ENCODE results near the gene FDX2. TPM values are rescaled to one million over a fixed set of nuclear protein-coding genes. Genes with fewer than 3 reads are reported as not detected.

The FDX2 gene
- total and polyA plus RNA-seq, 2 experiments from 2014 or later: 28.7 to 35.0 TPM

GRCh38 chr19:10365518-10365917, 49.7 kb upstream of the FDX2 start (continued):
- no peak for TF ChIP-seq EZH2phosphoT487 (IDR thresholded peaks at IDR 0.05; ENCODE audit: unreplicated experiment)
- TF ChIP-seq, protein P1, sequence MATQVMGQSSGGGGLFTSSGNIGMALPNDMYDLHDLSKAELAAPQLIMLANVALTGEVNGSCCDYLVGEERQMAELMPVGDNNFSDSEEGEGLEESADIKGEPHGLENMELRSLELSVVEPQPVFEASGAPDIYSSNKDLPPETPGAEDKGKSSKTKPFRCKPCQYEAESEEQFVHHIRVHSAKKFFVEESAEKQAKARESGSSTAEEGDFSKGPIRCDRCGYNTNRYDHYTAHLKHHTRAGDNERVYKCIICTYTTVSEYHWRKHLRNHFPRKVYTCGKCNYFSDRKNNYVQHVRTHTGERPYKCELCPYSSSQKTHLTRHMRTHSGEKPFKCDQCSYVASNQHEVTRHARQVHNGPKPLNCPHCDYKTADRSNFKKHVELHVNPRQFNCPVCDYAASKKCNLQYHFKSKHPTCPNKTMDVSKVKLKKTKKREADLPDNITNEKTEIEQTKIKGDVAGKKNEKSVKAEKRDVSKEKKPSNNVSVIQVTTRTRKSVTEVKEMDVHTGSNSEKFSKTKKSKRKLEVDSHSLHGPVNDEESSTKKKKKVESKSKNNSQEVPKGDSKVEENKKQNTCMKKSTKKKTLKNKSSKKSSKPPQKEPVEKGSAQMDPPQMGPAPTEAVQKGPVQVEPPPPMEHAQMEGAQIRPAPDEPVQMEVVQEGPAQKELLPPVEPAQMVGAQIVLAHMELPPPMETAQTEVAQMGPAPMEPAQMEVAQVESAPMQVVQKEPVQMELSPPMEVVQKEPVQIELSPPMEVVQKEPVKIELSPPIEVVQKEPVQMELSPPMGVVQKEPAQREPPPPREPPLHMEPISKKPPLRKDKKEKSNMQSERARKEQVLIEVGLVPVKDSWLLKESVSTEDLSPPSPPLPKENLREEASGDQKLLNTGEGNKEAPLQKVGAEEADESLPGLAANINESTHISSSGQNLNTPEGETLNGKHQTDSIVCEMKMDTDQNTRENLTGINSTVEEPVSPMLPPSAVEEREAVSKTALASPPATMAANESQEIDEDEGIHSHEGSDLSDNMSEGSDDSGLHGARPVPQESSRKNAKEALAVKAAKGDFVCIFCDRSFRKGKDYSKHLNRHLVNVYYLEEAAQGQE (IDR thresholded peaks at IDR 0.05; ENCODE audit: unreplicated experiment): no peak
- no peak for TF ChIP-seq STAT1 (IDR thresholded peaks at IDR 0.05; ENCODE audit: unreplicated experiment)
- no peak for TF ChIP-seq POLR2AphosphoS5 (IDR thresholded peaks at IDR 0.05; ENCODE audit: low read depth)
- TF ChIP-seq NANOG (IDR thresholded peaks at IDR 0.05; ENCODE audit: borderline replicate concordance): no peak

GRCh38 chr19:10364644-10365043, 48.8 kb upstream of the FDX2 start:
- Mint-ChIP-seq H3K36me3 (ENCODE audit: low read depth) (peaks cover 36% of the 10 kb centered on the region), H3K9me3 (no peaks in the 10 kb centered on the region; the same call in 2 of the 3 replicates), H3K27me3 (ENCODE audit: insufficient read depth, low read depth, poor library complexity) (peaks cover 9% of the 10 kb centered on the region), H3K4me3 (no peak overlapping the region), H3K27ac (no peak overlapping the region), H3K4me1 (no peaks in the 10 kb centered on the region)
- Histone ChIP-seq H3K4me2 (no peak overlapping the region), H3K4me3 (no peak overlapping the region), H3K36me3 (ENCODE audit: insufficient read depth) (no peaks in the 10 kb centered on the region; the same call in 1 of the 2 replicates), H3K79me2 (replicated peaks; ENCODE audit: insufficient read depth) (no peaks in the 10 kb centered on the region), H3K27ac (ENCODE audit: low read depth) (no peak overlapping the region), H3K9me2 (ENCODE audit: insufficient read depth) (no peaks in the 10 kb centered on the region), H3F3A (replicated peaks; ENCODE audit: low read depth) (no peaks in the 10 kb centered on the region), H3K27me3 (ENCODE audit: insufficient read depth) (no peaks in the 10 kb centered on the region), H4K20me1 (replicated peaks; ENCODE audit: insufficient read depth) (0 out of 2 replicates have a peak, but pooled peaks cover 3% of the 10 kb centered on the region), H3K4me1 (ENCODE audit: insufficient read depth) (no peaks in the 10 kb centered on the region), H2AFZ (no peak overlapping the region)
- no peak for DNase-seq (ENCODE audit: low spot score)
- ATAC-seq: no peak
- no peak for TF ChIP-seq POLR2AphosphoS5 (IDR thresholded peaks at IDR 0.05; ENCODE audit: low read depth)
- no peak for TF ChIP-seq CREB1 (CRISPR knock-in tag; IDR thresholded peaks at IDR 0.05; ENCODE audit: low read depth)
- TF ChIP-seq, protein P2, sequence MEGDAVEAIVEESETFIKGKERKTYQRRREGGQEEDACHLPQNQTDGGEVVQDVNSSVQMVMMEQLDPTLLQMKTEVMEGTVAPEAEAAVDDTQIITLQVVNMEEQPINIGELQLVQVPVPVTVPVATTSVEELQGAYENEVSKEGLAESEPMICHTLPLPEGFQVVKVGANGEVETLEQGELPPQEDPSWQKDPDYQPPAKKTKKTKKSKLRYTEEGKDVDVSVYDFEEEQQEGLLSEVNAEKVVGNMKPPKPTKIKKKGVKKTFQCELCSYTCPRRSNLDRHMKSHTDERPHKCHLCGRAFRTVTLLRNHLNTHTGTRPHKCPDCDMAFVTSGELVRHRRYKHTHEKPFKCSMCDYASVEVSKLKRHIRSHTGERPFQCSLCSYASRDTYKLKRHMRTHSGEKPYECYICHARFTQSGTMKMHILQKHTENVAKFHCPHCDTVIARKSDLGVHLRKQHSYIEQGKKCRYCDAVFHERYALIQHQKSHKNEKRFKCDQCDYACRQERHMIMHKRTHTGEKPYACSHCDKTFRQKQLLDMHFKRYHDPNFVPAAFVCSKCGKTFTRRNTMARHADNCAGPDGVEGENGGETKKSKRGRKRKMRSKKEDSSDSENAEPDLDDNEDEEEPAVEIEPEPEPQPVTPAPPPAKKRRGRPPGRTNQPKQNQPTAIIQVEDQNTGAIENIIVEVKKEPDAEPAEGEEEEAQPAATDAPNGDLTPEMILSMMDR (conservative IDR thresholded peaks at IDR 0.05; ENCODE audit: low read depth in 2 of 2): no peak
- TF ChIP-seq JUNB (IDR thresholded peaks at IDR 0.05; ENCODE audit: unreplicated experiment): no peak
- TF ChIP-seq EZH2 (IDR thresholded peaks at IDR 0.05; ENCODE audit: low read depth, unreplicated experiment): no peak
- no peak for TF ChIP-seq ETS1 (IDR thresholded peaks at IDR 0.05)
- no peak for TF ChIP-seq NANOG (IDR thresholded peaks at IDR 0.05; ENCODE audit: borderline replicate concordance)
- no peak for TF ChIP-seq STAT1 (IDR thresholded peaks at IDR 0.05; ENCODE audit: unreplicated experiment)
